ENCODE data around the gene KIAA2012. TPM values are rescaled to one million over a fixed set of nuclear protein-coding genes. Genes with fewer than 3 reads are reported as not detected.

KIAA2012 gene
- total and polyA plus RNA-seq, 2 of the 4 experiments (the other 2 are of a cell fraction): under 0.01 to 0.09 TPM

- CTCF ChIA-PET: no interaction called here
- intact Hi-C loops (cut with micrococcal nuclease): no loop called here
- no CpG with 5 or more reads among the region's 4 CpGs for WGBS, 2 experiments (ENCODE audit: extremely low coverage in 2 of 2, insufficient read length in 1 of 2)
Measured at GRCh38 chr2:202141329-202141947, 68.4 kb downstream of the KIAA2012 start.

More at GRCh38 chr2:202141329-202141947, 68.4 kb downstream of the KIAA2012 start:
- Histone ChIP-seq H3K27me3 (ENCODE audit: control insufficient read depth, insufficient read depth, low read length) (no peaks in the 10 kb centered on the region), H3K79me1 (ENCODE audit: low read depth in 1 of 2, low read length in 2 of 2) (no peaks in the 10 kb centered on the region), H4K8ac (ENCODE audit: low read depth in 2 of 2, low read length in 2 of 2) (peak overlapping the region; percentile 17 to 32; a peak in 2 of 4 replicates), H3K18ac (ENCODE audit: low read depth, low read length) (peak overlapping the region; percentile 65), H3K9me1 (ENCODE audit: insufficient read depth, low read length) (peaks cover 7% of the 10 kb centered on the region), H2AK9ac (replicated peaks; ENCODE audit: low read depth, low read length, poor library complexity) (no peak overlapping the region), H2BK120ac (ENCODE audit: low read depth, low read length) (peak overlapping the region; percentile 91), H3K9me3 (ENCODE audit: control insufficient read depth, insufficient read depth, low read length) (no peaks in the 10 kb centered on the region), H3K4me2 (ENCODE audit: low read depth, low read length) (no peak overlapping the region), H2AK5ac (ENCODE audit: low read depth, low read length) (peak overlapping the region; percentile 68), H4K5ac (ENCODE audit: low read depth, low read length) (peak overlapping the region; percentile 21), H3K56ac (ENCODE audit: extremely low read depth, insufficient read depth, low read length) (no peak overlapping the region), H4K91ac (ENCODE audit: insufficient read depth, low read depth, low read length) (peak overlapping the region; percentile 85), H2BK15ac (ENCODE audit: low read depth, low read length) (peak overlapping the region; percentile 95; the same call in 2 of the 3 replicates), H2AFZ (replicated peaks; ENCODE audit: low read length, poor library complexity) (peak overlapping the region; percentile 38), H3K4ac (ENCODE audit: low read depth, low read length) (peak overlapping the region; percentile 89), H3K9ac (ENCODE audit: low read depth, low read length) (no peak overlapping the region), H4K20me1 (ENCODE audit: insufficient read depth, low read length) (no peaks in the 10 kb centered on the region), H3K23ac (ENCODE audit: low read depth, low read length) (0 out of 2 replicates have a peak overlapping the region, but pooled peaks have one; percentile 8), H3K4me3 (ENCODE audit: insufficient read depth, low read depth, low read length) (no peak overlapping the region), H3K36me3 (ENCODE audit: control insufficient read depth, insufficient read depth, low read length) (no peaks in the 10 kb centered on the region), H2BK5ac (ENCODE audit: low read depth, low read length, poor library complexity, severe bottlenecking) (peak overlapping the region; percentile 63), H3K4me1 (ENCODE audit: control insufficient read depth, insufficient read depth, low read length) (peaks cover 15% of the 10 kb centered on the region), H3K27ac (ENCODE audit: insufficient read depth, low read length) (no peak overlapping the region), H2BK20ac (ENCODE audit: low read depth, low read length) (peak overlapping the region; percentile 70), H3K14ac (replicated peaks; ENCODE audit: low read depth, low read length) (peak overlapping the region; percentile 86)
- in situ Hi-C loops (cut with MboI; ENCODE audit: low sequenced_read_pairs) (no loop called here), dilution Hi-C loops (cut with HindIII; ENCODE audit: low sequenced_read_pairs, unreplicated experiment) (no loop called here)
- no peak for ATAC-seq (ENCODE audit: low read depth)
- no peak for TF ChIP-seq CEBPB (IDR thresholded peaks at IDR 0.05; ENCODE audit: low read depth, low read length)
- no peak for DNase-seq
- BruUV-seq (replicated peaks): no TSS peak
- POLR2A ChIA-PET (ENCODE audit: unreplicated experiment): no interaction called here

Data from IMR-90 (cell line).